ENCODE data around the gene MYO18B. TPM values are rescaled to one million over a fixed set of nuclear protein-coding genes. Genes with fewer than 3 reads are reported as not detected.

MYO18B gene
- total RNA-seq, 2 experiments from 2014 or later, result 1.6 to 2.0 TPM

DNA sequence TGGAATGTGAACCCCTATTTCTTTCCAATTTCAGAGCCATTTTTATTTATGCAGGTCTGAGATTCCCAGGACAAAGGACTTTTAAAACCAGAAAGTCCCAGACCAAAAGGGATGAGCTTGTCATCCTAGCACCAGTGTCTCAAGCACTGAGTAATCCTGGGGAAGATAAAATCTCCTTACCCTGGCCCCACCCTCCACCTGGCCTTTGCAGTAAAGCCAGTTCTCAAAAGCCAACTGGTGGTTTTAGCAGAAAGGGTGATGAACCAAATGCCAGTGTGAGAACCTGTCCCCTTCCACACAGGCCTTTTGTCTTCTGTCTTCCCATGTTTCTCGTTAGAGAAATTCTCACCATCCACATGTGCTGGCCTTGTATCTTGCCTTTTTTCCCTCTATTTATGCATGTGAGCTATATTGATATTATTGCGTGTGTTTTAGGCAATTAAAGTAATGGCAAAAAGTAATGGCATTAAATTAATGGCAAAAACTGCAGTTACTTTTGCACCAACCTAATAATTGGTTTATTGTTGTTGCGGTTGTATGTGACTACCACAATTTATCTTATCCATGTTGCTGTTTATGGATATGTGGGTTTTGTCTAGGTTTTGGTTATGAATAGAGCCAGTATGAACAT, 191.3 kb downstream of the MYO18B start:
- H3K27me3 Mint-ChIP-seq, result peaks cover 3% of the 10 kb centered on the region
- CTCF ChIA-PET, result no interaction called here
- no peaks in the 10 kb centered on the region for H3K4me1 Mint-ChIP-seq
- no peak for DNase-seq
- H3K4me3 Mint-ChIP-seq, result no peak overlapping the region
- no peaks in the 10 kb centered on the region for H3K36me3 Mint-ChIP-seq (ENCODE audit: low read depth)
- POLR2A ChIA-PET, result no interaction called here
- peaks cover 2% of the 10 kb centered on the region for H3K9me3 Mint-ChIP-seq
- no peak overlapping the region for H3K27ac Mint-ChIP-seq

DNA sequence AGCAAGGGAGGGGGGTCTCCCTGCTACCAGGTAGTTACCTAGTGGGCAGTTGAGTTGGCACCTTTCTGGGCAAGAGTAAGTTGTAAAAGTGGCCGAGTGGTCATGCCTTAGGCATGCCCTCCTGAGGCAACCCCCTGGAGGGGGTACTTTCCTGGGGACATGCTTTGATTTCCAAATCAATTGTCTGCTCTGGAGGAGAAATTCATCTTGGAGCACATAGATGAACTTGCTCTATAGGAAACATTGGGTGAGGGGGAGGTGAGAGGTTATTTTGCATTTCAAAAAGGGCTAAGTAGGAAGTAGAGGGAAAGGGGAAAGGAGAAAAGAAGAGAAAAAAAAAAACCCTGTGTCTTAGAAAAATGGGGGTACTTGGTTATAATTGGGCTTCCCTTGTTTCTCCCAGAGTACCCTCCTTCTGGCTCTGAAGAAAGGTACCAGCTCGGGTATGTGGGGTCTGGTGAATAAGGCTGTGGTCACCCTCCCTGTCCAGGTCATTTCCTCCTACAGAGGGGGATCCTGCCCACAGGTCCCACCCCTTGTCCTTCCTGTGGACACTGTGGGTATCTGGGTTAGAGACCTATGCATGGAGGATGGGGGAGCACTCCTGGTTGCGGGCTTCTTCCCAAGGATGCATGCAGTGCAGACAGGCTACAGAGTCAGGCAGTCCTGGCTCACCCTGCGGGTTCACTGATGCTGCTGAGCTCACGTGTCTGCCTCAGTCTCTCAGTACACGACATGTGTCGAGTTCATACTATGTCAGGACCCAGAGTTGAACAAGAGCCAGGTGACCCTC, 193.5 kb downstream of the MYO18B start:
- DNase-seq, result no peak
- POLR2A ChIA-PET, result no interaction called here
- H3K4me1 Mint-ChIP-seq, result no peaks in the 10 kb centered on the region
- H3K27ac Mint-ChIP-seq, result no peak overlapping the region
- H3K36me3 Mint-ChIP-seq (ENCODE audit: low read depth), result no peaks in the 10 kb centered on the region
- H3K9me3 Mint-ChIP-seq, result peaks cover 2% of the 10 kb centered on the region
- no peak overlapping the region for H3K4me3 Mint-ChIP-seq
- CTCF ChIA-PET, result no interaction called here
- peaks cover 3% of the 10 kb centered on the region for H3K27me3 Mint-ChIP-seq

DNA sequence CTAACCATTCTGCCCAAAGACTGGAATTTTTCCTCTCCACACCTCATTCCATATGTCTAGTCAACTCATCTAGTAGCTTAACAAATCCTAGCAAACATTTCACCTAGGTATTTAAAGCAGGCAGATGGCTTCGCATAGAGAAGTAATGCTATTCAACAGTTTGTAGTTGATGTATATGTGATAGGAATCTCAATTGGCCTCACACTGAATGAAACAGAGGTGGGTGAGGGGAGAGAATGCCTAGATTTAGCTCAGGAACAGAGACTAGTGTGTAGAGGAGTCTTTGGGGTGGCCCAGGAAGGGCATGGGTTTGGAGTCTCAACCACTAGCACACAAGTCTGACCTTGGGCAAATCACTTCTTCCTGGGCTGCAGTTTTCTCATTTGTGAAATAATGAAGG, 196.2 kb downstream of the MYO18B start:
- peaks cover 3% of the 10 kb centered on the region for H3K27me3 Mint-ChIP-seq
- CTCF ChIA-PET, result no interaction called here
- H3K27ac Mint-ChIP-seq, result no peak overlapping the region
- no peaks in the 10 kb centered on the region for H3K4me1 Mint-ChIP-seq
- peaks cover 2% of the 10 kb centered on the region for H3K9me3 Mint-ChIP-seq
- H3K4me3 Mint-ChIP-seq, result no peak overlapping the region
- POLR2A ChIA-PET, result no interaction called here
- DNase-seq, result no peak
- no peaks in the 10 kb centered on the region for H3K36me3 Mint-ChIP-seq (ENCODE audit: low read depth)

DNA sequence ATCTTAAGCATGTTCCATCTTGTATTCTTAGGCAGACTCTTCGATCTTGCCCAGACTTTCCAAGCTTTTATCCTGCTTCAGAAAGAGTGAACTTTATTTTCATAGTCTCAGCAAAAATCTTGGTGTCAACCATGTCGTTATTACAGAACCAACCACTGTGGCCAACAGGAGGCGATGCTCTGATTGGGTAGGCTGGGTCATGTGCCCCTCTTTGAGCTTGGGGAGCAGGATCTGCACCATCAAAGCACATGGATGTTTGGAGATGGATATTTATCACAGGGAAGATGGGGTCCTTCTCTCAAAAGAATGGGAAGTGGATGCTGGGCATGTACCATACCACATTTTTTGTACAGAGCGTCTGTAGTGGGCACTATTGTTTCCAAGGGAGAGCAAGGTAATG, 197.4 kb downstream of the MYO18B start:
- DNase-seq, result no peak
- Mint-ChIP-seq H3K9me3 (no peaks in the 10 kb centered on the region), H3K27ac (no peak overlapping the region), H3K36me3 (ENCODE audit: low read depth) (no peaks in the 10 kb centered on the region), H3K27me3 (no peaks in the 10 kb centered on the region), H3K4me3 (no peak overlapping the region), H3K4me1 (no peaks in the 10 kb centered on the region)
- POLR2A ChIA-PET, result no interaction called here
- CTCF ChIA-PET, result no interaction called here

DNA sequence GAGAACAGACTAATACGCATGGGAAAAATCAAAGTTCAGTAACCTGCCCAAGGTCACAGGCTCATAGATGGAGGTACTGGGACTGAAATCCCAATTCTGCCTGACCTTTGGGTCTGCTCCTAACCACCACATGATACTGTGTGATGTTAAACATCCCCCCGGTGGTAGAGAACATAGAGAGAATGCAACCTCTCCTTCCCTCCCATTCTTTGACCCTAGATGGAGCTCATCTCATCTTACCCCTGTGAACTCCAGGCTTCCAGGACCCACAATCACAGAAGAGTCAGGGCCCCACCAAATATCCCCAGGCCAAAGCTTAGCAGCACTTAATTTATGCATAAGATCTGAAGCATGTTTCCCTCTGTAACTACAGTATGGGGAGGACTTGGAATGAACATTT, 198.5 kb downstream of the MYO18B start:
- Mint-ChIP-seq H3K9me3 (no peaks in the 10 kb centered on the region), H3K36me3 (ENCODE audit: low read depth) (no peaks in the 10 kb centered on the region), H3K4me3 (no peak overlapping the region), H3K27me3 (no peaks in the 10 kb centered on the region), H3K27ac (no peak overlapping the region), H3K4me1 (no peaks in the 10 kb centered on the region)
- CTCF ChIA-PET, result no interaction called here
- no peak for DNase-seq
- POLR2A ChIA-PET, result no interaction called here

DNA sequence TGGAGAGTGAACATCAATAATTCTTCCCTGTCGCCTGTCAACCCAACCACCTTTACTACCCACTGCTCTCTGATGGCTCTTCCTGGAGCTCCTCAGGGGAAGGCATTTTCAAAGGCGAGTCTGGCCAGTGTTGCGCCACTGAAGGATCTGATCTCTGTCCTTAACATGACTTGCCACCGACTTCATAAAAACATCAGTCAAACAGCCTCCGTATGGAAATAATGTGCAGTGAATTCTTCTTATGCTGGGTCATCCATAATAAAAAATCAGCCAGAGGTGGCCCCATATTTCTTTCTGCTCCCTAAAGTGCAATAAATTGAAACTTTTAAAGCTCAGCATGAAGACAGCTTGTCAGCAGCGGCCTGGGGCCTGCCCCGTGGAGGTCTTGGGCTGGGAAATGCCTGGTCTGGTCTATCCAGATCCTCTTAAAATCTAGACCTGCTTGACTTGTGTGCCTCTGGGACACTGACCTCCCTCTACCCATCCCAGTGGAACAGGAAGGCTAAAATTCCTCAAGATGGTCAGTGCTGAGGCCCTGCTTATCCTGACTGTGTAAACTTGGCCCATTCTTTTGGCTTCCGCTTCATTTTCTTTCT, 199.5 kb downstream of the MYO18B start:
- POLR2A ChIA-PET, result no interaction called here
- Mint-ChIP-seq H3K27me3 (no peaks in the 10 kb centered on the region), H3K4me3 (no peak overlapping the region), H3K36me3 (ENCODE audit: low read depth) (no peaks in the 10 kb centered on the region), H3K9me3 (no peaks in the 10 kb centered on the region), H3K4me1 (no peaks in the 10 kb centered on the region), H3K27ac (no peak overlapping the region)
- DNase-seq, result no peak
- CTCF ChIA-PET, result no interaction called here

DNA sequence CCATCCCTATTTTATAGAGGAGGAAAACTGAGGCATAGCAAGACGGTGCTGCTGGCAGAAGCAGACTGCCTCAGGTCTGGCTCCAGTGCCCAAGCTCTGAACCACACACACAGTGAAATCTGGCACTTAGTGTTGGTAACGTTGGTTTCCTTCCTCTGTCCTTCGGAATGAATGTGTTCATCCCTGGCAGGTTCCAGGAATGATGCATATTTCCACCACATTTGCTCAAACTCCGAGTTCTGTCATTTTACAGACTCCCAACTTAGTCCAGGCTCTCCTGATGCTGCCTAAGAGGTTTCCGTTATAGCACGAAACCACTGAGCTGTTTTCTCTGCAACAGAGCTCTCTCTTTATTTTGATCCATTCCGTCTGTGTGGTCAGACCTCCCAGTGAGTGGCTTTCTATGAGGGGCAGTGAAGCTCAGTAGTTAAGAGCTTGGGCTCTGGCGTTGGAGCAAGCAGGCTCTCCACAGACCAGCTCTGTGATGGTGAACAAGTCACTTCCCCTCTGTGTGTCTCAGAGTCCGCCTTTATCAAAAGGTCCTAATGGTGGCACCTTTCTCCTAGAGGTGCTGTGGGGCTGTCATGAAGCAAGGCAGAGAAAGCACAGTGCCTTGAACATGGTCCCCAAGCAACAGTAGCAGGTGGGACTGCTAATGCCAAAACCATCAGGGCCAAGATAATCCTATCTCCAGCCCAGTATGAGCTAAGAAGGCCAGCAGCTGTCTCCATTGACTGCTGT, 200.3 kb downstream of the MYO18B start:
- Mint-ChIP-seq H3K9me3 (peaks cover 2% of the 10 kb centered on the region), H3K4me3 (no peak overlapping the region), H3K27me3 (no peaks in the 10 kb centered on the region), H3K36me3 (ENCODE audit: low read depth) (no peaks in the 10 kb centered on the region), H3K4me1 (no peaks in the 10 kb centered on the region), H3K27ac (no peak overlapping the region)
- CTCF ChIA-PET, result no interaction called here
- DNase-seq, result no peak
- POLR2A ChIA-PET, result no interaction called here

DNA sequence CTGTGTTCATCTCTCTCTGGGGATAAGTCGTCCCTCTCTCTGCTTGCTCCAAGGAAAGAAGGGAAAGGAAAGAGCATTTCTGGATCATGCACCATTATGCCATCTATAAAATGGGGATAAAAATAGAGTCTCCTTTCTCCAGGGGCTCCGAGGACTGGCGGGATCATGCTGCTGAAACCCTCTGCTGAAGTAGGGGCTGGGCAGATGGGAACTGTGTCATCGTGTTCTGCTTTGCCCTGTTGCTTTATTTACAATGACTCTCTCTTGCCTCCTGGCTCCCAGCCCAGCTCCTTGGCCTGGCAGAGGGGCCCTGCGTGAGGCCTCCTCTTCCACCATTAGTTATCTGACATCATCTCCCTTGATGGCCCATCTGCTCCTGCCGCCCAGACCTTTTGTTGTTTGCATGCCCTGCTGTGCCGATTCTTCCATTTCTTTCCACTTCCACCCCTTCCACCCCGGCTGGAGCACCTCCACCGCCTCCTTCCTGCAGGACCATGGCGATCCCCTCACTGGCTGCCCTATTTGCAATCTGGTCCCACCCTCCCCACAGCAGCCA, 200.9 kb downstream of the MYO18B start:
- CTCF ChIA-PET, result no interaction called here
- POLR2A ChIA-PET, result no interaction called here
- H3K27me3 Mint-ChIP-seq, result no peaks in the 10 kb centered on the region

DNA sequence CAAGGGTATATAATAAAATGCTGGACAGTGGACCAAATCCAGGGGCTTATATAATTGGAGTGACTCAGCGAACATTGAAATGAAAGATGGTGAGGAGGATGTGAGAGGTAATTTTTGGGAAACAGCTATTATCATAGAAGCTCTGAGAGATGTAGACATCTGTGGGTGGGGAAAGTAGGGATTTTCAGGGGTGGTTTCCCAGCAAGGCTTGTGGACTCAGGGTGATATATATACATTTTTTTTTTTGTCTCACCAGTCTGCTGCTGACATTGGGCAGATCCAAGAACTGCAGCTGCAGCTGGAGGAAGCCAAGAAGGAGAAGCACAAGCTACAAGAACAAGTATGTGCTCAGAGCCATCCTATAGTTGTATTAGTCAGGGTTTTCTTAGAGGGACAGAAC, 208.1 kb downstream of the MYO18B start:
- POLR2A ChIA-PET, result interaction anchor here (0.9 kb wide), 1 partner anchor 11 kb away, joined by 3 read pairs; no protein-coding TSS in a partner anchor
- H3K27me3 Mint-ChIP-seq, result no peaks in the 10 kb centered on the region
- H3K9me3 Mint-ChIP-seq, result peaks cover 4% of the 10 kb centered on the region
- CTCF ChIA-PET, result no interaction called here
- no peak overlapping the region for H3K27ac Mint-ChIP-seq
- no peak for DNase-seq
- H3K36me3 Mint-ChIP-seq (ENCODE audit: low read depth), result no peaks in the 10 kb centered on the region
- H3K4me1 Mint-ChIP-seq, result no peaks in the 10 kb centered on the region
- no peak overlapping the region for H3K4me3 Mint-ChIP-seq

More for the DNA sequence above, 200.9 kb downstream of the MYO18B start:
- no peak for DNase-seq
- Mint-ChIP-seq H3K9me3 (peaks cover 2% of the 10 kb centered on the region), H3K27ac (no peak overlapping the region), H3K4me3 (no peak overlapping the region), H3K4me1 (no peaks in the 10 kb centered on the region), H3K36me3 (ENCODE audit: low read depth) (no peaks in the 10 kb centered on the region)

DNA sequence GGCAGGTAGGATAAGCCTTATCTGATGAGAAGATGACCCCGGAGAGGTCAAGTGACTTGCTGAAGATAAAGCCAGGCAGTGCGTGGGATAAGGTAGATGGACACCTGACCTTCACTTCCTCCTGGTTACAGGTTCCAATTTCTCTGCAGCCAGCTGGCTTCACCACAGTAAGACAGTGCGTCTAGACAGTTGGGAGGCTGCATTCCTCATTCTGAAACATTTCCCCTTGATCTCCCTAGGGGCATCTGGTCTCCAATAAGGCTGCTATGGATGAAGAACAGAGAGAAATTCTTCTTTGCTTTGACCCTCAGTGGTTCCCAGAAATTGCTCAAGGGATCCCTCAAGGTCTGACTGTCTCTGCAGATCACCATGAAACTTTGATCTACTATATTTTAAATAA, 211.3 kb downstream of the MYO18B start:
- H3K4me3 Mint-ChIP-seq, result no peak overlapping the region
- H3K4me1 Mint-ChIP-seq, result no peaks in the 10 kb centered on the region
- no peak for DNase-seq
- H3K36me3 Mint-ChIP-seq (ENCODE audit: low read depth), result no peaks in the 10 kb centered on the region
- no peaks in the 10 kb centered on the region for H3K27me3 Mint-ChIP-seq
- POLR2A ChIA-PET, result no interaction called here
- CTCF ChIA-PET, result no interaction called here
- no peaks in the 10 kb centered on the region for H3K9me3 Mint-ChIP-seq
- no peak overlapping the region for H3K27ac Mint-ChIP-seq

DNA sequence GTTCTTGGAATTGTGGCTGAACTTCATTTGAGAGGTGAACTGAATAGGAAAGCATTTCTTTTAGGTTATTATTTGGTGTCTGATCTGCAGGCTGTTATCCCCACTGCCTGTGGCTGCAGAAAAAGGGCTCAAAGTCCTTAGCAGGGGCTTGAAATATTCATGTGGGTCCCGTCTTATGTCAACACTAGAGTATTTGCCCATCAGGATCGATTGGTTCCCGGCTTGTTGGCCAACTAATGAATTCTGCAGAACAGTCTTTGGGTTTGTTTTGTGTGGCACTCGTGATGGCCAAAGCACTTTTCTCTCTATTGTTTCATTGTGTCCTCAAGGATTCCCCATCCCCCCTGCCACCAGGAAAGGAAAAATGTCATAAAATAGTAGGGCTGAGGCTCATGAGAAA, 211.9 kb downstream of the MYO18B start:
- H3K4me3 Mint-ChIP-seq, result no peak overlapping the region
- H3K4me1 Mint-ChIP-seq, result no peaks in the 10 kb centered on the region
- DNase-seq, result no peak
- no peak overlapping the region for H3K27ac Mint-ChIP-seq
- no peaks in the 10 kb centered on the region for H3K9me3 Mint-ChIP-seq
- no peaks in the 10 kb centered on the region for H3K36me3 Mint-ChIP-seq (ENCODE audit: low read depth)
- ChIA-PET CTCF (no interaction called here), POLR2A (no interaction called here)
- H3K27me3 Mint-ChIP-seq, result no peaks in the 10 kb centered on the region

DNA sequence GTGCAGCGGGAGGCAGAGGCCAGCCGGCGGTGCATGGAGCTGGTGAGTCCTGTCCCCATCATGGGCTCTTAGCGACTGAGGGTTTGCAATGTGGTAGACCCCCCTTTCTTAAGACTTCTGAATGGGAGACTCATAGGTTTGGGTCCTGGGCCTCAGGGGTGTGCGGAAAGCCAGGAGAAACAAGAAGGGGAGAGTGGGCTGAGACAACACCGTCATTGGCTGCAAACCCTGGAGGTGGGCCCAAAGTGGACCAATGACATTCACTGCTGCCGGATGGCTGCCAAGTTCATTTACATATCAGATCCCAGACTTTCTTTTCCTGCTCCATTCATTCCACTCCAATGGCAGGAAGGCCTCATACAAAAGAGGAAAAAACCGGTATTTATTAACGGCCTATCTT, 213.3 kb downstream of the MYO18B start:
- Mint-ChIP-seq H3K4me1 (no peaks in the 10 kb centered on the region), H3K27ac (no peak overlapping the region), H3K27me3 (no peaks in the 10 kb centered on the region), H3K9me3 (no peaks in the 10 kb centered on the region), H3K36me3 (ENCODE audit: low read depth) (no peaks in the 10 kb centered on the region), H3K4me3 (no peak overlapping the region)
- ChIA-PET POLR2A (no interaction called here), CTCF (no interaction called here)
- no peak for DNase-seq

DNA sequence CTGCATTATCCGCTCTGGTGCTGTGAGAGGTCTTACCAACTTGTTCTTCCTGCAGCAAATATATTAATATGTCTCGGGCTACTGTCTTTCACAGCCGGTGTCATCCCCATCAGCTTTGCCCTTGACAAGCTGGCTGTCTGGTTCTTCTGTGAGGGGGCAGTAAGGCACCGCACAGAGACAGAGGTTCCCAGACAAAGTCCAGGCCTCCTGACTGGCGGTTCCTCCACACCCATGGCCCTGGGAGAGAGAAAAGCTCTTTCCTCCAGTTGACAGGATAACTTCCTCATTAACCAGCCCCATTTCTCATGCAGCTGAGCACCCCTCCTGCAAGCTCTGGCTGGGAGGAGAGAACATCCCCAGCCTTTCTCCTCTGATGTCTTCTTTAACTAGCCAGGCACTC, 214.8 kb downstream of the MYO18B start:
- no peak for DNase-seq
- no peaks in the 10 kb centered on the region for H3K36me3 Mint-ChIP-seq (ENCODE audit: low read depth)
- no peak overlapping the region for H3K4me3 Mint-ChIP-seq
- H3K27me3 Mint-ChIP-seq, result no peaks in the 10 kb centered on the region
- H3K9me3 Mint-ChIP-seq, result no peaks in the 10 kb centered on the region
- no peak overlapping the region for H3K27ac Mint-ChIP-seq
- CTCF ChIA-PET, result no interaction called here
- POLR2A ChIA-PET, result no interaction called here
- no peaks in the 10 kb centered on the region for H3K4me1 Mint-ChIP-seq

Data from activated CD4-positive, alpha-beta memory T cell treated with anti-CD3 and anti-CD28 coated beads, Interleukin-2, amount 10 ng/mL, durations not matched to agents 7 days and 5 days (primary cell).